GM21619 (cell line): ENCODE results near the gene GNS.
A peak's percentile ranks its signal among the peaks of the same experiment; 100 is the strongest.

Experiments
- ATAC-seq: cut with Tn5 transposase; IDR thresholded peaks from one replicate; pipeline ENCODE4 v1.9.1; 2021; ENCODE audit not compliant: unreplicated experiment

GNS gene

DNA sequence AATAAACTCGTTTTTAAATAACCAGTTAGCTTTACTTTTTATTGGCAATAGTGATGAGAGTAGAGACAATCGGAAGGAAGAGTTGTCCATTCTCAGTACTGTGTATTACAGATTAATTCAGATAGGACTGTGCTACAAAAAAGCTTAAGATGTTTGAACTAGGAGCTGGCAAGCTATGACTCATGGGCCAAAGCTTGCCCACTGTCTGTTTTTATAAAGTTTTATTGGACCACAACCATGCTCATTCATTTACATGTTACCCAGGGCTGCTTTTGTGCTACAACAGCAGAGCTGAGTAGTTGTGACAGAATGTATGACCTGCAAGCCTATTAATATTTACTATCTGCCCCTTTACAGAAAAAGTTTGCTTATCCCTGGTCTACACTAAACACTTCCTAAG is 19.4 kb downstream of the GNS start:
- ATAC-seq, result no peak

DNA sequence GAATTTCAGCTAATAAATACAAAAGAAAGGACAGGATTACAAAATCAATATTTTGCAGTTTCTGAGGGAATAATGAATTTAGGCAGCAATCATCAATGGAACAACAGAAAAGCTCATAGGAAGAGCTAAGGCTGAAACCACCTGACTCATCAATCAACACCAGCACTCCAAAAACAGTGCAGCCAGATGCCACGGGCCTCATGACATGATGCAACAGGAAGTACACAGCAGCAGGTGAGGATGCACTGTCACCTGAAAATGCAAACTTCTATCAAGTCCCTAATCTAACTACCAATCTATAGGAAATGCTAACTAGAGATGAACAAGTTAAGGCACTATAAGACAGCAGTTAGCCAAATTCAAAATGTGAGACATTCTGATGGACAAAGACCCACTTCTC is 21.7 kb downstream of the GNS start:
- ATAC-seq, result no peak

DNA sequence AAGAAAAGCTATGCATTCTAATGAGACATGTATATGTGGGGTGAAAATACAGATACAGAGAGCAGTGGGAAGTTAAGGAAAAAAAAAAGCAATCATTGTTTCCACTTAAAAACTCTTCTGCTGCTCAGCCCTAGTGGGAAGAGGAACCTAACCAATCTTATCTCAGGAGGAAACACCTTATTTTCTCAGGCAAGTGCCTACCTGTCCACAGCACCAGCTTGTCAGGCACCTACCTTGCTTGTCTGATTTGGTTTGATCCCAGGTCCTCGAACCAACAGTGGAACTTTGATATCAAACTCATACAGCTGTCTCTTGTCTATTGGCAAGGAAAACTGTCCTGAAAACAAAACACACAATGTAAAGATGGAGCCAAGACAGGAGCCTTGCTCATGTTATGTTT is 22.4 kb downstream of the GNS start:
- no peak for ATAC-seq

DNA sequence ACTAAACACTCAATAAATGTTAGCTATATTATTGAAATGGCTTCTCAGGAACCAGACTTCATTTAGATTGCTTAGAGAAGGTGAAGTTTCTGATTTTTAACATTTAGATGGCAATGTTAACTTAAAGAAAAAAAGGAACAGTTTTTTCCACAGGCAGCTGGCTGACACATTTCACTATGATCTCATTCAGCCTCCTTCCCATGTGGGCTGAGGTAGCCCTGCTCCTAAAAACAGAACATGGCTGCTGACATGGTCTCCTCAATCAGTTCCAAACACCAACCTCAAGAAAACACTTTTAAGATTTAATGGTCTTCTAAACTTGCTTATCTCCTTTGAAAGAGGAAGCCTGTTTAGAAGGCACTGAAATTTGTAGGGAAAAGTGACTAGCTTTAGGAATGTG is 23.8 kb downstream of the GNS start:
- ATAC-seq, result no peak

DNA sequence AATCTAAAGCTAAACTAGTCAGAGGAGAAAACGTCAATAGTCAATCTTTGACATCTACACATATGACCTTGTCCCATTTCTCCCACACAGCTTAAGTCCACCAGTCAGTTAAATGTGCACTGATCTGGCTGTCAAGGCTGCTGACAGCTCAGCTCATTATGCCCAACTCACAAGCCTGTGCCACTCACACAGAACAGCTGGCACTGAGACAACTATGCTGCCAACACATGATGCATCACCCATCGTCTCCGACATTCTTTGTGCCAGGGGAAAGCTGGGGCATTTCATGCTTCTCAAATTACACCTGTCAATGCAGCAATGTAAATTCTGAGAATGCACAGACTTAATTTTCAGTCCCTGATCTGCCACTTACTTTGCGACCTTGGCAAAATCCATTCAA is 25.3 kb downstream of the GNS start:
- no peak for ATAC-seq

DNA sequence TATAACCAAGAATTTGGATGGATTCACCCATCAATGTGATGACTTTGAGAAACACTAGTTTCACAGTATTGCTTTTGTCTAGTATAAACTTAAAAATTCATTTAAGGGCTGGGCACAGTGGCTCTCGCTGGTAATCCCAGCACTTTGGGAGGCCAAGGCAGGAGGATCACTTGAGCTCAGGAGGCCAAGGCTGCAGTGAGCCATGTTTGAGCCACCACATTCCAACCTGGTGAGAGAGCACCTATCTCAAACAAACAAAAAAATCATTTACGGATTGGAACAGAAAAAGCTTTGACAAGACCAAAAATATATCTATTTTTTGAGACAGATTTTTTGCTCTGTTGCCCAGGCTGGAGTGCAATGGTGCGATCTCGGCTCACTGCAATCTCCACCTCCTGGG is 27.5 kb downstream of the GNS start:
- ATAC-seq, result no peak

DNA sequence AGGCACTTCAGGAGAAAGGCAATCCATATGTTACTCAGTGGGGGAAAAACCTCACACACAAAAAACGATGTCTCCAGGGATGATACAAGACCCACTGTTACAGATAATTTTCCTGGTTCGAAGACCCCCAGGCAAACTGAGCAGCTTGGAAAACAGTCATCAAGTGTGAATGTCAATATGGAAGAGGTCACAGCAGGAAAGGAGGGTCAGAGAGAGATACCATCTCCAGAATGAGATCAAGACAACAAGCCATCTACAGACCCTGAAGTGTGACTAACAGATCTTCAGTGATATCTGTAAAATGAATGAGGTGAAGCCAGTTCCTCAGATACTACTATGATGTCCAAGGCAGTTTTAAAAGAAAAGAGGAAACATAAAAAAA is 28.6 kb downstream of the GNS start:
- ATAC-seq, result no peak

DNA sequence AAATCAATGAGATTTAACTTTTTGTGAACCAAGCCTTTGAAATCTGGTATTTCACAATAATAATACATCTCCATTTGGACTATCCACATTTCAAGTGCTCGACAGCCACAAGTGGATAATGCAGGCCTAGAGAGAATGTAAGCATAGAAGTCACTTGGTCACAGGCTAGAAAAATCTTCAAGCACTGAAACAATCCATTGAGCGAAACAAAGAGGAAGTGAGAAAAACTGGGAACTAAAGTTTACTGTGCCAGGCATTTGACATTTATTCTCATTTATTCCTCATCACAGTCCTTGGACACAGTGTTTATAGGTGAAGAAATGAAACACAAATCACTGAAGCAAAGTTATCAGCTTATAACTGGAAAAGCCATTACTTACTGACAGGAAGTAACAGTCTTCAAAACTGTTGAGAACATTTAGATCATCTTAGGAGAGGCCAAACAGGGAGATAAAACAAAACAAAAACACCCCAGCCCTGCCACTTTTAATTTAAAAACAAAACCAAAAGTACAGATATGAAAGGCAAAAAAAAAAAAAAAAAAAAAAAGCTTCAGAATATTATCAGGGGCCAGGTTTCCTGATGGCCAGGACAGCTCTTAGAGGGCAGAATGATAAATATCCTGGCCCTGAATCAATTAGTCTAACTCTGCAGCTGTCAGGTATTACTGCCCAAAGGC is 29.2 kb downstream of the GNS start:
- ATAC-seq, result peak; percentile 51

DNA sequence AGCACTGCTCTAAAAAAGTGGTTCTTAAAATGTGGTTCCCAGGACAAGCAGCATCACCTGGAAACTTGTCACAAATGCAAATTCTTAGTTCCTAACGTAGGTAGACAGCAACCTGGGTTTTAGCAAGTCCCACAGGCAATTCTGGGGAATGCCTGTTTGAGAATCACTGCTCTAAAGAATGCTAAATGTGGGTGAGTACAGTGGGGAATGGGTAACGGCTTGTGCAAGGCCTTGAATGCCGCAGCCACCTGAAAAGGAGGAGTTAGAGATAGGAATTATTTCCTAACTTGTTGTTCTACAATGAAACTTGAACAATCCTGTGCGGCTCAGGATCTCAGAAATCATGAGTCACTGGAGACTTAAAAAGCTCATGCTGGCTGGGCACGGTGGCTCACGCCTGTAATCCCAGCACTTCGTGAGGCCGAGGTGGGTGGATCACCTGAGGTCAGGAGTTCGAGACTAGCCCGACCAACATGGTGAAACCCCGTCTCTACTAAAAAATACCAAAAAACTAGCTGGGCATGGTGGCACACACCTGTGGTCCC is 34.9 kb downstream of the GNS start:
- ATAC-seq, result no peak

DNA sequence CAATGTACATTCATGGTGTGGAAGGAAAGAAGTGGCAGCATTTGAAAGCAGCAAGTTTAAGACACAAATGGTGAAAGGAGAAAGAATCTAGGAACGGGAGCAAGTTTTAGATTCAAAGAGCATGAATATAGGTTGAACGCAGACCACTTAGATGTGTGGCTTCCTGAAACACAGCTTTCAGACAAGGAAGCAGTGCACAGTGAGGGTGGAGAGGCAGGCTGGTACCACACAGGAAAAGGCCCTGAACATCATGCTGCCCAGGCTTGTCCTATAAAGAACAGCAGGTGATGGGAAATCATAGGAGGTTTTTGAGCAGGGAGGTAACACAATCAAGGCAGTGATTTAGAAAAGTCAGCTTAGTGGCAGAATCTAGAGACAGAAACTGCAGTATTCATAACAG is 35.6 kb downstream of the GNS start:
- no peak for ATAC-seq

DNA sequence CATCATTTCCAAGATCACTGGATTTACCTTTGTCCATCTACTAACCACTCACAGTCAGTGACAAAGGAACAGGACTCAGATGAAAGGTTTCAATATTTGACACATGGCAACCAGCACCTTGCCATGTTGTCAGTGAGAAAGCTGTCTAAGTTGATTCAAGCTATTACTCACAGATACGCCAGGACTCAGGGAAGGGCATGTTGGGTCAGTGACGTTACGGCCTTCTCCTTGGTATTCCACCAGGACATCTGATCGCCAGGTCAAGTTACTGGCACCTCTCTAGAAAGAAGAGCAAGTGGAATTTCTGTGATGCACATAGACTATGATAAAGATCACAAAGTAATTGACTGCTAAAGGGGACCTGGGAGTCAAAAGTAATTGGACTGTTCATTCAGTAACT is 36.4 kb downstream of the GNS start:
- ATAC-seq, result no peak

DNA sequence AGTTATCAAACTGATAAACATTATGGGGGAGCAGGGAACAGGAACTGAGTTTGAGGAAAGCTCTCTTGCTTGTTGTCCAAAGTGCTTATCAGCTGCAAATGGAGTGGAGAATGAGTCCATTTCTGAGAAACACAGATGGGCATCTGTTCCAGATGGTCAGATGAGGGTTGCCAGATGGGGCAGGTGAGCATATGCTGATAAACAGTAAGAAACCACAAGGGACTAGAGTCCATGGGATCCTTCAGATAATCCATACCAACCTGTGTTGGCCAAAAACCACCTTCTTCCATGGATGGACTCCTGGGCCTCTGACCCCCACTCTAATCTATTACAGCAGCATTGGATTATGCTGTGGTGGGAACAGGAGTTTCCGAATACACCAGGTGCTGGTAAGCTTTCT is 38.3 kb downstream of the GNS start:
- no peak for ATAC-seq

DNA sequence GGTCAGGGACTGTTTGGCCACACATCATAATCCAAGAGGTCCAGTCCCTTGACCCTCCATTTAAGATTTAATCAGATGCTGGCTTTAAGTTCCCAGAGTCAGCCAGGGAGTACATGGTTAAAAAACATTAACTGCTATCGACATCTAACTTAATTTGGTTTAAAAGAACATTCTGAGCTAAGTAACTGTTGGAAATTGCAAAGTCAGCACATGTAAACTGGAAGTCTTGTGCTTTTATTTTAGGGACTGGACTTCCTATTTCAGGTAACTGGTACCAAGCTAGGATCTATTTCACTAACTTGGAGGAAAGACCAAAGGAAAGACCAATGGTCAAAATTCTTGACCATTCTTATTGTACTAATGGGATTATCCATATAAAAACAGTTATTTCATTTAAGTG is 40.6 kb downstream of the GNS start:
- no peak for ATAC-seq

DNA sequence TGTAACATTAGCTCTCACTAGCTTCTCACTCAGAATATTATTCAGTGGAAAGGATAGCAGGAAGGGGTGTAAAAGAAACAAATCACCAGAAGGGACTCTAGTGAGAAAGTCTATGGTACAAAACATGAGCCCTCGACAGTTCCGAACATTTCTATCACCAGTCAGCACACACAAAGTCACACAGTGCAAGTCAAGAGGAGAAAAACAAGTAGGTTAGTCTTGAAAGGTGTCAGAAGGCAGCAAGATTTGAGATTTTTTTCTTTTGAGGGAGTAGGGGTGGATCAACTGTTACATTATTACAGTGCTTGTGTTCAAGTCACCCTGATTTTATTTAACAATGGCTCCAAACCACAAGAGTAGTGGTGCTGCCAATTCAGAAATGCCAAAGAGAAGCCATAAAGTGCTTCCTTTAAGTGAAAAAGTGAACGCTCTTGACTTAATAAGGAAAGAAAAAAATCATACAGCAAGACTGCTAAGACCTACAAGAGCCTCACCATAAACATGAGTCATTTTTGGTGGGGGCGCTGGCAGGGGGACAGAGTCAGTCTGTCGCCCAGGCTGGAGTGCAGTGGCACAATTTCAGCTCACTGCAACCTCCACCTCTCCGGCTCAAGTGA is 42.3 kb downstream of the GNS start:
- no peak for ATAC-seq

DNA sequence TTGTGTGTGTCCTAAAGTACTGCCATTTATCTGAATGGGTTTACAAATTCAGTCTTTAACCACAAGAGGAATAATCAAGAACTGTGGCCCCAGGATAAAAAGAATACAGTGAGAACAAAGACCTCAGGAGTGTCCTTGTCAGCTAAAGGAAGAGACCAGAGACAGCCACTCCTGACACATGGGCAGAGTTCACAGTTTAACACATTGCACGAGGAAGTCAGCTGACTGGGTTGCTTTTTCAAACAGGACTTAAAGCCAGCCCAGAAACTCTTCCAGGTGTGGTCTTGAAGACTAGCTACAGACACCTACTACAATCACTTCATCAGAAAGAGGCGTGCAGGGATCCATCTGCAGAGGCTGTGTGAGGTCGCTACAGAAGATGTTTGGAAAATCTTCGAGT is 42.8 kb downstream of the GNS start:
- no peak for ATAC-seq

DNA sequence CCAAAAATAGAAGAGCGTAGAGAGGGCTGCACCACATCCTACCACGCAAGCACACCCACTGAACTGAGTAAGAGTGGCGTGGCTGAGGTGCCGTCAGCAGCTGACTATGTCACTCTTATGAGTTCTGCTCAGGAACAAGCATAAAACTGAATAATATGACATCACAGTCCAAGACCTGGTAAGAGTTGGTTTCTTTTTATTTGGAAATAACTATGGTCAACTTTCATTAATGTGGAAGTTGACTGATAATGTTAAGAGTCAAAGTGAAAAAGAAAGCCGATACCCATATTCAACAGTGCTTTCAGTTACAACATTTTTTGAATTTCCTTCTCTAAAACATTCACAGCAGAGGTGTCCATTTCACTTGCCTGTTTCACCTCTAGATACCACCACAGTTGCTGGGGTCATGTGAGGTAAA is 44.6 kb downstream of the GNS start:
- peak; percentile 68 for ATAC-seq

DNA sequence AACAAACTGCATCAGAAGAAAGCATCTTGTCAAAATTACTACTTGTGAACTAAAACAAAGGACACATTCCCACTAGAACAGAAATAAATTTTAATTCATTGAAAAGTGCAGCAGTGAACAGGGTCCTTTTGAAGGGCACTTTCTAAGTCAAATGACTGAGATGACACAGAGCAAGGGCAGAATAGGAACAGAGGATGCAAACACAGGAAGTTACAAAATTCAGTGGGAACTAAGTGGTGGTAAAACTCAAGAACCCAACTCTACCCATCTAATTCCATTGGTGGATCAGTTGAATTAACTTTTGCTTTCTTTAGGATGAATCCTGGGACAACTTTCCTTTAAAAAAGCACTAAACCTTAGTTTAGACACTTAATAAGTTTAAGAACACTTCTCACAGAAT is 45.8 kb downstream of the GNS start:
- ATAC-seq, result no peak

DNA sequence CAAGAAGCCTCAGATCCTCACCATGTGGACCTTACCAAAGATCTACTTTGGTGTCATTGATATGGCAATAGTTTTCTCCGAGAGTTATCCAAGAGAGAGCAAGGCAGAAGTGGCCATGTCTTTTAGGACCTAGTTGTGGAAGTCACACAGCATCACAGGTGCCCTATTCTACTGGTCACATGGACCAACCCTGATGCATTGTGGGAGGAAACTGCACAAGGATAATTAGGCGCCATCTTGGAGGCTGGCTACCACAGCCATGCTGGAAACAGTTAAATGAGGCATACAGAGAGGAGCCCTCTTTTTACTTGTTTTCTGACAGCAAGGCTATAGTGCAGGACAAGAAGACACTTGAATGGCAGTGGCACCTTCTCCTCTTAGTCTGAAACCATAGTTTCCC is 49.8 kb downstream of the GNS start:
- no peak for ATAC-seq

DNA sequence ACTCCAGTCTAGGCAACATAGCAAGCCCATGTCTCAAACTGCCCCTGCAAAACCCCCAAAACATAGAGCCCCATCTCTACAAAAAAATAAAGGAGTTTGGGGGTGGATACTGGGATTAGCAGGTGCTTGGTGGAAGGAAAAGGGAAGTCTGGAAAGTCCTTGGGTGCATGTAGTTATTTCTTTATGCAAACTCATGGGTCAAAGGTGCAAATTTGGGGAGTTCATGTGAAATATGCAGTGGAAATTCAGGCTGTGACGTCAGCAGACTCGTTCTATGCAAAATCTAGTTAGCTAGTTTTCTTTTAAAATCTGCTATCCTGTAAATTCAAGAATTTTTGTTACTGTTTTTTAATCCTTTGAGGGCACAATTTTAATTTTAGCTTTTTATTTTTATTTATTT is 51.3 kb downstream of the GNS start:
- ATAC-seq, result no peak

DNA sequence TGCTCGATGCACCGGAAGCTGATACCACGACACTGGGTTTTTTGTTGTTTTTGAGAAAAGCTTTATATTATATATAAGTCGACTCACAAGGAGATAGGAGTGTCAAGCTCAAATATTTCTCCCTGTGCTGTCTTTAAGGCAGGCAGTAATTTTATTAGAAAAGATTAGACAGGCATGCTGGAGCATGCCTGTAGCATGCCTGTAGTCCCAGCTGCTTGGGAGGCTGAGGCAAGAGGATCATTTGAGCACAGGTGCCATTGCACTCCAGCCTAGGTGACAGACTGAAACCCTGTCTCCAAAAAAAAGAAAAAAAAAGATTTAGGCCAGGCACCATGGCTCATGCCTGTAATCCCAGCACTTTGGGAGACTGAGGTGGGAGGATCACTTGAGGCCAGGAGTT is 51.8 kb downstream of the GNS start:
- ATAC-seq, result no peak

DNA sequence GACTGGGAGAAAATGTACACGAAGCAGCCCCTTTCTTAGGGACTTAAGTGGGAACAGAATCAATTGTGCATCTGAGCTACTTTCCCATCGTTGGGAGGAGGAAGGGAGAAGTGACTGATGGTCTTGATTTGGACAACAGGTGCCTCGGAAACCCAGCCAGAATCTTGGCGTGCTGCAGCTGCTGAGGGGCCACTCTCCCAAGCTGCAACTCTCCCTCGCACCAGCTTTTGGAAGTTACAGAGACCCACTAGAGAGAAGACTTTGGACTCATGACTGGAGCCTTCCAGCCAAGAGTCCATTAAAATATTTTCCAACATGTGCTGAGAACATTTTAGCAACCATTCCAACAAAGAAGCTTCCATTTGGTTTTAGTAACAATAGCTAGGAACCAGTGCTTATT is 52.3 kb downstream of the GNS start:
- ATAC-seq, result no peak

DNA sequence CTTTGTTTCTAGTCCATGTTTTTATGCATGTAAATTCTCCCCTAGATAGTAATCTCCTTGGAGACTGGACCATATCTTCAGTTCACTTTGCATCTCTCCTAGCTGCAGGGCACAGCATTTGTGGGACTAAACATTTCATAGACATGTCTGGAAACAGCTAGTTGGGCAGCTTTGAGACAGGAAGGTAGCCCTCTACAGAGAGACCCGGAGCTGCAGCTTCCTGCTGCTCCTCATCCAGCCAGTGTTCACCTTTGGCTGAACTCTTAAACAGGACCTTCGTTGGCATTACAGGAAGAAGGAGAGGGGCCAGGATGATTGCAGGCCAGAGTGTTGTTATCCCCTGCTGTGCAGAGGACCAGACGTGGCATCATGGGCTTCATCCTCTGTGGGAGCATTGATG is 52.9 kb downstream of the GNS start:
- ATAC-seq, result no peak

DNA sequence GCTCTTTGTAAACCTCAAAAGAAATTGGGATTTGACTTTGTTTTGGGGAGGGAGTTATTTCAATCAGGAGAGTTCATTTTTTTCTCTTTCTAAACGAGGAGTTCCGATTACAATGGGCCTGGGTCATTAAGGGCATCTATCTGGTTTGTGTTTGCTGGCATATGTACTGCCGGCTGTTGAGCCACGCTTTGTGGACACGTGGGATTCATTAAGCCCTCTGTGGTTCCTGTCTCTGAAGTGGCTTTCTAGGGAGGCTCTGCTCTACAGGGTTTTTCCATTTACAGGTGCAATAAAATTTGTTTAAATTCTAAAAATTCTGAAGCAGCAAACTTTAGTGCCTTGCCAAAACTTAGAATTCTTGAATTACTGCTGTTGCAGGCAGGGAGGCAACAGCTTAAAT is 57.9 kb downstream of the GNS start:
- no peak for ATAC-seq
